Measurements from ENCODE around the gene SRSF1.

SRSF1 gene

DNA sequence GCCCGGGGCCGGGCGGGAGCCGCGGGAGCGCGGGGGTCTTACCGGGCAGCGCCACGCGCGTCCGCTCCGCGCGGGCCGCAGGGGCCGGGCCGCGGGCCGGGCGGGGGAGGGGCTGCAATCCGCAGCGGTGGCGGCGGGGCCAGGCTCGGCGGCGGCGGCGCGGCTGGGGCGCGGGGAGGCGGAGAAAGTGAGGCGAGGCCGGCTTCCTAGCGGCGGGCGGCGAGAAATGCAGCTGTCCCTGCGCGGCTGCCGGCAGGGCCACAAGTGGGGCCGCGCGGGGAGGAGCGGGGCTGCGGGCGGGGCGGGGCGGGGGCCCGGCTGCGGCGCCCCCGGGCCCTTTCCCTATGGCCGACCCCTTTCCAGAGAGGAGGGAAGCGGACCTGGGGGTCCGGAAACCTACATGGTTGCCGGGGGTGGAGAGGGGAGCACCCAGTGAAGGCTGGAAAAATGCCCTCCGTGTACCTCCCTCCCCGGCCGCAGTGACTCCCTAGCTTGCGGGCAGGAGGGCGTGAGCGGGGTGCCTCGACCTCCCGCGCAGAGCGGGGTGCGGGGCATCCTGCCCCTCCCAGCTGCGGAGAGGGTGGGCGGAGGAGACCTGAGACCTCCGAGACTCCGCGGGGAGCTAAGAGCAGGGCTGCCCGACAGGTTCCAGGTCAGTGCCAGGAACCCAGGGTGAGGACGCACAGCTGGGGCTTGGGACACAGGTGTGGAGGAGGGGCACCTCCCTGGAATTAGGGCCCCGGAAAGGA, 51.7 kb downstream of the SRSF1 start, which contains the start of gene CUEDC1:
Gene CUEDC1 (minus strand): TSS at position 230 of the 749 bp plus-strand sequence. CDS start 69,848 bp downstream, outside the sequence.
- H4K8ac ChIP-seq (ENCODE audit: low read depth, low read length), result peak within 1 kb of the TSS; percentile 70
- H2BK120ac ChIP-seq (ENCODE audit: insufficient read depth, low read length, poor library complexity), result peak within 1 kb of the TSS; percentile 76
- H3K79me1 ChIP-seq (ENCODE audit: low read length), result peaks cover 14% of the 10 kb centered on the region
- peak within 1 kb of the TSS; percentile 73 for H3K9ac ChIP-seq (ENCODE audit: low read length)
- peak within 1 kb of the TSS; percentile 85 for H3K18ac ChIP-seq (ENCODE audit: low read length)
- peaks cover 1% of the 10 kb centered on the region for H3K9me3 ChIP-seq (ENCODE audit: insufficient read depth, low read depth, low read length)
- no peaks in the 10 kb centered on the region for H3K36me3 ChIP-seq (ENCODE audit: control insufficient read depth in 1 of 2, insufficient read depth in 2 of 2, low read length in 2 of 2)
- H3K23ac ChIP-seq (ENCODE audit: low read length), result no peak within 1 kb of the TSS
- H3K4me3 ChIP-seq (ENCODE audit: low read depth, low read length), result peak within 1 kb of the TSS; percentile 74
- H3K79me2 ChIP-seq (ENCODE audit: control insufficient read depth, insufficient read depth, low read length, poor library complexity), result peaks cover 7% of the 10 kb centered on the region
- peak within 1 kb of the TSS; percentile 75 for H2BK12ac ChIP-seq (ENCODE audit: low read length)
- peak within 1 kb of the TSS; percentile 67 for H3K14ac ChIP-seq (ENCODE audit: low read length)
- peak within 1 kb of the TSS; percentile 52 for H2BK5ac ChIP-seq (ENCODE audit: low read depth, low read length, poor library complexity)
- H4K91ac ChIP-seq (ENCODE audit: low read depth, low read length), result peak within 1 kb of the TSS; percentile 95
- H4K12ac ChIP-seq (ENCODE audit: low read depth, low read length), result peak within 1 kb of the TSS; percentile 61
- peaks cover 26 to 29% of the 10 kb centered on the region in 2 experiments for H3K4me1 ChIP-seq (ENCODE audit: control insufficient read depth in 1 of 2, insufficient read depth in 2 of 2, low read length in 2 of 2)
- peak within 1 kb of the TSS; percentile 31 for H2AK5ac ChIP-seq (ENCODE audit: low read length)
- H3K27ac ChIP-seq (ENCODE audit: low read depth, low read length), result peak within 1 kb of the TSS; percentile 72
- no peaks in the 10 kb centered on the region for H3K27me3 ChIP-seq (ENCODE audit: insufficient read depth, low read length)
- H3K4ac ChIP-seq (ENCODE audit: low read depth, low read length), result peak within 1 kb of the TSS; percentile 49
- no CpG with 5 or more reads among the region's 79 CpGs for WGBS (ENCODE audit: extremely low coverage, insufficient coverage, insufficient read length)
- H2AFZ ChIP-seq (ENCODE audit: insufficient read depth, low read length, poor library complexity), result peak within 1 kb of the TSS; percentile 77
- H3K4me2 ChIP-seq (ENCODE audit: low read length), result peak within 1 kb of the TSS; percentile 63
- DNase-seq, result peak; percentile 42 to 69

DNA sequence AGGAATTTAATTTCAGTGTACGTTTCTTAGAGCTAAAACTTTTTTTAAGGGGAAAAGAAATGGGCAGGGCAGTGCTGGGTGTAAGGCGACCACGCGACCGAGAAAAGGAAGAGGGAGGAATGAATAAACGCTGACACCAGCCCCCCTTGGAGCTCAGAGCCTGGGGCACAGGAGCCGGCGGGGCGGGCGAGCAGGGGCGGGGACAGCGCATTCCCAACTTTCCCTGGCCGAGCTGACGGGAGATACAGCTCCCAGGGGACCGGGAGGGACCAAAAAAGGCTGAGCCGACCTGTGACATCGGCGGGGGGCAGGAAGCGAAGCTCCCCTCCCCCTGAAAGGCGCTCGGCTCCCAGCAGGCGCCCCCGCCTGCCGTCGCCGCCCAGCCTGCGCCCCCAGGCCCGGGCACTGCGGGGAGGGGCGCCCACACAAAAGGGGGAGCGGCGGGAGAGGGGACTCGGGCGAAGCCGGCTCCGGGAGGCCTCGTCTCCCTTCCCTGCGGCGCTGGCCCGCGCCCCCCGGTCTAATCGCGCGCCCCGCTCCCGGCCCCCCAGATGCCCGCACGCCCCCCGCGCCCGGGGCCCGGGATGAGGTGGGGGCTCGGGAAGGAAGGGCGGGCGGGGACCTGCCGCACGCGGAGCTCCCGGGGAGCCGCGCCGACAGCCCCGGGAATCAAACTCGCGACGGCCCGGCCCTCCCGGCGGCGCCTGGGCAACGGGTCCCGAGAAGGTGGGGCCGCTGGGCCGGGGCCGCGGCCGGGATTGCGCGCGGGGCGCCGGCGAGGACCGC, 52.5 kb downstream of the SRSF1 start:
- Histone ChIP-seq H2BK5ac (ENCODE audit: low read depth, low read length, poor library complexity) (peak overlapping the region; percentile 52), H2BK120ac (ENCODE audit: insufficient read depth, low read length, poor library complexity) (peak overlapping the region; percentile 76), H3K14ac (ENCODE audit: low read length) (peak overlapping the region; percentile 67), H4K8ac (ENCODE audit: low read depth, low read length) (peak overlapping the region; percentile 70), H3K4me2 (ENCODE audit: low read length) (peak overlapping the region; percentile 63), H3K36me3 (ENCODE audit: control insufficient read depth in 1 of 2, insufficient read depth in 2 of 2, low read length in 2 of 2) (no peaks in the 10 kb centered on the region), H3K23ac (ENCODE audit: low read length) (no peak overlapping the region), H2AK5ac (ENCODE audit: low read length) (peak overlapping the region; percentile 21), H3K4me3 (ENCODE audit: low read depth, low read length) (peak overlapping the region; percentile 74), H3K79me2 (ENCODE audit: control insufficient read depth, insufficient read depth, low read length, poor library complexity) (peaks cover 7% of the 10 kb centered on the region), H3K9me3 (ENCODE audit: insufficient read depth, low read depth, low read length) (peaks cover 1% of the 10 kb centered on the region), H3K18ac (ENCODE audit: low read length) (peak overlapping the region; percentile 85), H4K12ac (ENCODE audit: low read depth, low read length) (peak overlapping the region; percentile 8), H2BK12ac (ENCODE audit: low read length) (peak overlapping the region; percentile 75), H3K4me1 (ENCODE audit: control insufficient read depth in 1 of 2, insufficient read depth in 2 of 2, low read length in 2 of 2) (peaks cover 28 to 34% of the 10 kb centered on the region in 2 experiments), H4K91ac (ENCODE audit: low read depth, low read length) (peak overlapping the region; percentile 95), H3K27me3 (ENCODE audit: insufficient read depth, low read length) (no peaks in the 10 kb centered on the region), H3K4ac (ENCODE audit: low read depth, low read length) (peak overlapping the region; percentile 43), H3K79me1 (ENCODE audit: low read length) (peaks cover 15% of the 10 kb centered on the region), H2AFZ (ENCODE audit: insufficient read depth, low read length, poor library complexity) (peak overlapping the region; percentile 42), H3K27ac (ENCODE audit: low read depth, low read length) (peak overlapping the region; percentile 72), H3K9ac (ENCODE audit: low read length) (peak overlapping the region; percentile 73)
- DNase-seq, result peak in 1 of 2 donors; percentile 16
- no CpG with 5 or more reads among the region's 85 CpGs for WGBS (ENCODE audit: extremely low coverage, insufficient coverage, insufficient read length)

DNA sequence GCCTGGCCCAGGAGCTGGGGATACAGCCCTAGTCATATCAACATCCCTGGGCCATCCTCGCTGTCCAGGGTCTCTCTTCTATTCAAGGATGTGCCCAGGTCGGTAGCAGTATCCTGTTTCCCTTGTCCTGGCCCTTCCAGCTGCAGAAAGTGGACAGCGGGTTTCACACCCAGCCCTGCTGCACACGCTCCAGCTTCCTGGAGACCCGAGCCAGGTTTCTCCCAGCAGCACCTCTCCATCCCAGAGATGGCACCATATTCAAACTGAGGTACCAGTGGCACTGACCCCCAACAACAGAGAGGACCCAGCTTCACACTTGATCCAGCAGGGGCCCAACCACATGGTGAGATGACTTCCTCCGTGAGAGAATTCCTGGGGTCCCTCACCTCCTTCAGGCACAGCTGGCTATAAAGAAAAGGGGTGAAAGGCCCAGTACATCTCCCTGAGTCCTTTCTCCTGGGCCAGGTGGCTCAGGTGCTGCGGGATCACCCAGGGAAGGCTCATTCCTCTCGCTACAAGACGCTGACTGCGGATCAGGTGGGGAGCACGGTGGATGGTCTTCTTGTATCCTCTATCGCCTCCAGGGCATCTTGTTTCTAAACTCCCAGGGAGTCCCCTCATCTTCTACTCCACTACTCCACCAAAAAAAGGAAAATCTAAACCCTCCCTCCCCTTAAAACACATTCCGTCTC, 53.2 kb downstream of the SRSF1 start:
- H2AK5ac ChIP-seq (ENCODE audit: low read length), result peak overlapping the region; percentile 27
- H3K4ac ChIP-seq (ENCODE audit: low read depth, low read length), result peak overlapping the region; percentile 69
- no peaks in the 10 kb centered on the region for H3K36me3 ChIP-seq (ENCODE audit: control insufficient read depth in 1 of 2, insufficient read depth in 2 of 2, low read length in 2 of 2)
- peak overlapping the region; percentile 32 for H2BK5ac ChIP-seq (ENCODE audit: low read depth, low read length, poor library complexity)
- no peak overlapping the region for H3K23ac ChIP-seq (ENCODE audit: low read length)
- H4K91ac ChIP-seq (ENCODE audit: low read depth, low read length), result peak overlapping the region; percentile 75
- H2AFZ ChIP-seq (ENCODE audit: insufficient read depth, low read length, poor library complexity), result peak overlapping the region; percentile 66
- H2BK12ac ChIP-seq (ENCODE audit: low read length), result peak overlapping the region; percentile 48
- peaks cover 21% of the 10 kb centered on the region for H3K79me1 ChIP-seq (ENCODE audit: low read length)
- no peak overlapping the region for H4K8ac ChIP-seq (ENCODE audit: low read depth, low read length)
- no peak overlapping the region for H2BK120ac ChIP-seq (ENCODE audit: insufficient read depth, low read length, poor library complexity)
- H3K9me3 ChIP-seq (ENCODE audit: insufficient read depth, low read depth, low read length), result peaks cover 1% of the 10 kb centered on the region
- H3K4me1 ChIP-seq (ENCODE audit: control insufficient read depth in 1 of 2, insufficient read depth in 2 of 2, low read length in 2 of 2), result peaks cover 35 to 40% of the 10 kb centered on the region in 2 experiments
- H4K12ac ChIP-seq (ENCODE audit: low read depth, low read length), result no peak overlapping the region
- peaks cover 7% of the 10 kb centered on the region for H3K79me2 ChIP-seq (ENCODE audit: control insufficient read depth, insufficient read depth, low read length, poor library complexity)
- H3K4me2 ChIP-seq (ENCODE audit: low read length), result peak overlapping the region; percentile 63
- H3K27ac ChIP-seq (ENCODE audit: low read depth, low read length), result no peak overlapping the region
- peak overlapping the region; percentile 78 for H3K18ac ChIP-seq (ENCODE audit: low read length)
- peak overlapping the region; percentile 61 for H3K14ac ChIP-seq (ENCODE audit: low read length)
- H3K27me3 ChIP-seq (ENCODE audit: insufficient read depth, low read length), result no peaks in the 10 kb centered on the region
- DNase-seq, result no peak
- no CpG with 5 or more reads among the region's 13 CpGs for WGBS (ENCODE audit: extremely low coverage, insufficient coverage, insufficient read length)
- H3K4me3 ChIP-seq (ENCODE audit: low read depth, low read length), result no peak overlapping the region
- H3K9ac ChIP-seq (ENCODE audit: low read length), result no peak overlapping the region

Measured in trophoblast cell (in vitro differentiated cells and primary cell).